Gastroesophageal sphincter (tissue), 3 donors: ENCODE results near the gene FRAT2.

Experiments
- CTCF ChIP-seq, 4 experiments: fragments of 200-600 bp in 2 of 4; fragments of 450-650 bp in 2 of 4; sonication (generic) in 1 of 4; IDR thresholded peaks; one replicate each; pipeline ENCODE4 v1.5.1; 2017 to 2019; ENCODE audit warnings: antibody characterized with exemption in 4 of 4, mild to moderate bottlenecking in 2 of 4, moderate library complexity in 2 of 4
- EP300 ChIP-seq: sonication (generic); formaldehyde crosslinking; IDR thresholded peaks from one replicate; pipeline ENCODE4 v1.6.1; 2017; ENCODE audit warnings: antibody characterized with exemption, mild to moderate bottlenecking
- POLR2A ChIP-seq, 2 donors: fragments of 450-650 bp; IDR thresholded peaks; one replicate each; pipeline ENCODE4 v1.6.1; 2017; ENCODE audit warnings: antibody characterized with exemption in 2 of 2, mild to moderate bottlenecking in 2 of 2, moderate library complexity in 1 of 2
- POLR2AphosphoS5 ChIP-seq: sonication (generic); formaldehyde crosslinking; IDR thresholded peaks from one replicate; pipeline ENCODE4 v1.6.1; 2017; ENCODE audit warnings: antibody characterized with exemption

- TF ChIP-seq CTCF (IDR thresholded peaks at IDR 0.05): no peak
- no peak for TF ChIP-seq POLR2A (IDR thresholded peaks at IDR 0.05)
- no peak for TF ChIP-seq EP300
- TF ChIP-seq POLR2AphosphoS5: no peak
These were observed 32.7 kb upstream of the FRAT2 start for GRCh38 chr10:97367126-97367649.
